ENCODE results near the gene IGFL1. TPM values are rescaled to one million over a fixed set of nuclear protein-coding genes. Genes with fewer than 3 reads are reported as not detected.

IGFL1 gene
- total RNA-seq, 1 experiment from 2014 or later = not detected

DNA sequence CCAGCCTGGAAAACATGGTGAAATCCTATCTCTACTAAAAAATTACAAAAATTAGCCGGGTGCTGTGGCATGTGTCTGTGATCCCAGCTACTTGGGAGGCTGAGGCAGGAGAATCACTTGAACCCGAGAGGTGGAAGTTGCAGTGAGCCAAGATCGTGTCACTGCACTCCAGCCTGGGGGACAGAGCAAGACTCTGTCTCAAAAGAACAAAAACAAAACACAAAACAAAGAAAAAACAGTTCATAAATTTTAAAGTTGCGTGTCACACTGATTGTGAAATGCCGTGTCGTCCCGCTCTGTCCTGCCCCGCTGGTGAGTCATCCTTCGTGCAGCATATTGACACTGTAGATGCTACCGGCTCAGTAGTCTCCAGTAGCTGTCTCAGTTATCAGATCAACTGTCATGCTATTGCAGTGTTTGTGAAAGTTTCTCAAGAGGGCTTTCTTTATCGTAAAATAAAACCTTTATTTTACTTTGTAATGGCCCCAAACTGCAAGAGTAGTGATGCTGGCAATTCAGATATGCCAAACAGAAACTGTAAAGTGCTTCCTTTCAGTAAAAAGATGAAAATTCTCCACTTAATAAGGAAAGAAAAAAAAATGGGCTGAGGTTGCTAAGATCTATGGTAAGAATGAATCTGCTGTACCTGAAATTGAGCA lies 36.4 kb upstream of the IGFL1 start:
- no peaks in the 10 kb centered on the region for H3K9me3 ChIP-seq (ENCODE audit: control insufficient read depth in 1 of 2, insufficient read depth in 1 of 2, low read depth in 1 of 2, low read length in 2 of 2)
- intact Hi-C loops (cut with micrococcal nuclease) = loop anchor here (1.0 kb wide), 1 partner anchor 72 kb away; no protein-coding TSS in a partner anchor
- no peaks in the 10 kb centered on the region for H3K79me2 ChIP-seq (ENCODE audit: insufficient read depth, low read length)
- H3K36me3 ChIP-seq (ENCODE audit: control insufficient read depth in 1 of 2, insufficient read depth in 2 of 2, low read length in 2 of 2) = no peaks in the 10 kb centered on the region
- H3K9me2 ChIP-seq (ENCODE audit: insufficient read depth) = no peaks in the 10 kb centered on the region
- H3K27me3 ChIP-seq (ENCODE audit: insufficient read depth, low read length) = peaks cover 31% of the 10 kb centered on the region; the same call in 1 of the 2 replicates
- TF ChIP-seq, protein P1, sequence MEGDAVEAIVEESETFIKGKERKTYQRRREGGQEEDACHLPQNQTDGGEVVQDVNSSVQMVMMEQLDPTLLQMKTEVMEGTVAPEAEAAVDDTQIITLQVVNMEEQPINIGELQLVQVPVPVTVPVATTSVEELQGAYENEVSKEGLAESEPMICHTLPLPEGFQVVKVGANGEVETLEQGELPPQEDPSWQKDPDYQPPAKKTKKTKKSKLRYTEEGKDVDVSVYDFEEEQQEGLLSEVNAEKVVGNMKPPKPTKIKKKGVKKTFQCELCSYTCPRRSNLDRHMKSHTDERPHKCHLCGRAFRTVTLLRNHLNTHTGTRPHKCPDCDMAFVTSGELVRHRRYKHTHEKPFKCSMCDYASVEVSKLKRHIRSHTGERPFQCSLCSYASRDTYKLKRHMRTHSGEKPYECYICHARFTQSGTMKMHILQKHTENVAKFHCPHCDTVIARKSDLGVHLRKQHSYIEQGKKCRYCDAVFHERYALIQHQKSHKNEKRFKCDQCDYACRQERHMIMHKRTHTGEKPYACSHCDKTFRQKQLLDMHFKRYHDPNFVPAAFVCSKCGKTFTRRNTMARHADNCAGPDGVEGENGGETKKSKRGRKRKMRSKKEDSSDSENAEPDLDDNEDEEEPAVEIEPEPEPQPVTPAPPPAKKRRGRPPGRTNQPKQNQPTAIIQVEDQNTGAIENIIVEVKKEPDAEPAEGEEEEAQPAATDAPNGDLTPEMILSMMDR (IDR thresholded peaks at IDR 0.05 in 2 of 3, conservative IDR thresholded peaks at IDR 0.05 in 1 of 3; ENCODE audit: borderline replicate concordance in 1 of 3, insufficient read depth in 1 of 3, low read depth in 2 of 3, low read length in 2 of 3) = no peak
- TF ChIP-seq CEBPB (IDR thresholded peaks at IDR 0.05; ENCODE audit: low read depth) = peak; percentile 94
- 0 out of 2 replicates have a peak, but pooled peaks have one; percentile 14 for TF ChIP-seq MAX (IDR thresholded peaks at IDR 0.05)
- TF ChIP-seq ELF1 (IDR thresholded peaks at IDR 0.05; ENCODE audit: borderline replicate concordance, low read depth) = no peak
- TF ChIP-seq FOSL1 (IDR thresholded peaks at IDR 0.05; ENCODE audit: low read depth) = peak; percentile 69
- H3K4me1 ChIP-seq (ENCODE audit: control insufficient read depth in 1 of 2, insufficient read depth in 2 of 2, low read length in 2 of 2) = peaks cover 4 to 16% of the 10 kb centered on the region in 2 experiments
- ChIA-PET RAD21 (ENCODE audit: low non-redundant PET in 1 of 2, low total read pairs in 2 of 2, uncharacterized antibody in 2 of 2, unreplicated experiment in 2 of 2) (no interaction called here), POLR2A (no interaction called here), CTCF (interaction anchor here (6.0 kb wide), 1 partner anchor 114 kb away, joined by 128 read pairs; no protein-coding TSS in a partner anchor)
- H2AFZ ChIP-seq (ENCODE audit: low read depth, low read length, poor library complexity, severe bottlenecking) = peak overlapping the region; percentile 7
- peak overlapping the region in 1 of 2 experiments; percentile 14; a peak in 2 of 4 replicates for H3K4me3 ChIP-seq (replicated peaks in 1 of 2; ENCODE audit: low read depth in 1 of 2, low read length in 2 of 2)
- no peak overlapping the region for H3K27ac ChIP-seq (ENCODE audit: low read depth, low read length)
- H4K20me1 ChIP-seq (ENCODE audit: insufficient read depth) = no peaks in the 10 kb centered on the region
- BruUV-seq (replicated peaks) = no TSS peak
- H3K4me2 ChIP-seq (ENCODE audit: low read length) = peak overlapping the region; percentile 60
- no peak overlapping the region for H3K9ac ChIP-seq (ENCODE audit: low read length)
- DNase-seq (ENCODE audit: low read depth, low spot score) (no peak), ATAC-seq (peak; percentile 77)

DNA sequence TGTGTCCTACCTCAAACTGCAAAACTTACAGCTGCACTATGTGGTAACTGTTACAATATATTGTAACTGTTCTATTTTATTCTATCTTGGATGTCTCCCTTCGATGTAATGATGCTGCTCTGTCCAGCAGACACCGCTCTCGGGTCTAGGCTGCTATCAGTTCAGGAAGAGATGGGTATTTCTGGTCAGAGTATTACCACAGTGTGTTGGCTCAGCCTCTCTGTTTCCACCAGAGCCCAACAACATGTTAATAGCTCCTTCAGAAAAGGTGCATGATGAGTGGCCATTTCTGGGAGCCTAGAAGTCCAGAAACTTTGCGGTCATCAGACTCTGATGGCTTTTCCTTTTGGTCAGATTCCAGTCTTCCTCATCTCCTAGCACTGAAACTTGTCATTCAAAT lies 35.9 kb upstream of the IGFL1 start:
- POLR2A ChIA-PET = no interaction called here

More for the DNA sequence above, 35.9 kb upstream of the IGFL1 start:
- H3K79me2 ChIP-seq (ENCODE audit: insufficient read depth, low read length) = no peaks in the 10 kb centered on the region
- H4K20me1 ChIP-seq (ENCODE audit: insufficient read depth) = no peaks in the 10 kb centered on the region
- TF ChIP-seq SIN3A (IDR thresholded peaks at IDR 0.05; ENCODE audit: low read depth) (no peak), CEBPB (IDR thresholded peaks at IDR 0.05; ENCODE audit: low read depth) (no peak), ELF1 (IDR thresholded peaks at IDR 0.05; ENCODE audit: borderline replicate concordance, low read depth) (no peak), POLR2AphosphoS5 (IDR thresholded peaks at IDR 0.05; ENCODE audit: low read depth, low read length) (no peak), EGR1 (IDR thresholded peaks at IDR 0.05; ENCODE audit: low read depth) (no peak), TCF7L2 (IDR thresholded peaks at IDR 0.05; ENCODE audit: borderline replicate concordance, extremely low read depth, insufficient read depth, insufficient read length) (no peak)
- TF ChIP-seq, protein P1 (IDR thresholded peaks at IDR 0.05 in 2 of 3, conservative IDR thresholded peaks at IDR 0.05 in 1 of 3; ENCODE audit: borderline replicate concordance in 1 of 3, insufficient read depth in 1 of 3, low read depth in 2 of 3, low read length in 2 of 3) = no peak
- TF ChIP-seq, protein P2, sequence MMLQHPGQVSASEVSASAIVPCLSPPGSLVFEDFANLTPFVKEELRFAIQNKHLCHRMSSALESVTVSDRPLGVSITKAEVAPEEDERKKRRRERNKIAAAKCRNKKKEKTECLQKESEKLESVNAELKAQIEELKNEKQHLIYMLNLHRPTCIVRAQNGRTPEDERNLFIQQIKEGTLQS (IDR thresholded peaks at IDR 0.05) = no peak
- no TSS peak for BruUV-seq (replicated peaks)
- H3K9ac ChIP-seq (ENCODE audit: low read length) = no peak overlapping the region
- H3K9me3 ChIP-seq (ENCODE audit: control insufficient read depth in 1 of 2, insufficient read depth in 1 of 2, low read depth in 1 of 2, low read length in 2 of 2) = no peaks in the 10 kb centered on the region
- H3K4me1 ChIP-seq (ENCODE audit: control insufficient read depth in 1 of 2, insufficient read depth in 2 of 2, low read length in 2 of 2) = peaks cover 7 to 20% of the 10 kb centered on the region in 2 experiments
- no peak overlapping the region for H3K27ac ChIP-seq (ENCODE audit: low read depth, low read length)
- RAD21 ChIA-PET (ENCODE audit: low non-redundant PET in 1 of 2, low total read pairs in 2 of 2, uncharacterized antibody in 2 of 2, unreplicated experiment in 2 of 2) = no interaction called here
- intact Hi-C loops (cut with micrococcal nuclease) = loop anchor here (1.0 kb wide), 1 partner anchor 72 kb away; no protein-coding TSS in a partner anchor
- H3K27me3 ChIP-seq (ENCODE audit: insufficient read depth, low read length) = peaks cover 26% of the 10 kb centered on the region; the same call in 1 of the 2 replicates
- DNase-seq (ENCODE audit: low read depth, low spot score) (no peak), ATAC-seq (no peak)
- no peaks in the 10 kb centered on the region for H3K9me2 ChIP-seq (ENCODE audit: insufficient read depth)
- H2AFZ ChIP-seq (ENCODE audit: low read depth, low read length, poor library complexity, severe bottlenecking) = peak overlapping the region; percentile 7
- H3K36me3 ChIP-seq (ENCODE audit: control insufficient read depth in 1 of 2, insufficient read depth in 2 of 2, low read length in 2 of 2) = no peaks in the 10 kb centered on the region
- H3K4me2 ChIP-seq (ENCODE audit: low read length) = peak overlapping the region; percentile 60
- CTCF ChIA-PET = interaction anchor here (1.3 to 6.0 kb wide), 2 partner anchors 114 to 115 kb away, joined by 5 to 128 read pairs; no protein-coding TSS in a partner anchor
- H3K4me3 ChIP-seq (replicated peaks in 1 of 2; ENCODE audit: low read depth in 1 of 2, low read length in 2 of 2) = no peak overlapping the region
